ENCODE measurements around the gene BCAS3. TPM values are rescaled to one million over a fixed set of nuclear protein-coding genes. Genes with fewer than 3 reads are reported as not detected.
A peak's percentile ranks its signal among the peaks of the same experiment; 100 is the strongest.
"Not testable (repeated sequence)": the region's sequence is repeated elsewhere in the genome, so short reads cannot be mapped to it uniquely, and the experiment has no call there.

Gene BCAS3
- total RNA-seq, 1 experiment from 2014 or later: 9.3 TPM

DNA sequence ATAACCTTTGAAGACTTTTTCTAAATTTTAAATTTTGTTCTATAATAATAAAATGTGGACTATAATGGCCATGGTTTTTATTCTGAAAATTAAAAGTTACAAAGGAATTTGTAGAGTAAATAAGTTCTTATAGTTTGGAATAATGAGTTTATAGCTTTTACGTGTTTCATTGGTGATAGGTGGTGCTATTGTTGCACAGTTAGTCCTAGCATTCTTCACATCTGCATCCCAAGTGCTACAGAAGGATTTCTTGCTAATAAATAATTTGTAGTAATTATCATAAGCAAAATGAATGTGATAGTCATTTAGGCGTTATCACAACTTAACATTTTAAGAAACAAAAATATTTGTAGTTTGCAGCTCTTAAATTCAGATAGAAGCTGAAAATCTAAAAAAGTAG, 67.9 kb downstream of the BCAS3 start:
- DNase-seq (ENCODE audit: low read depth): peak; percentile 3

DNA sequence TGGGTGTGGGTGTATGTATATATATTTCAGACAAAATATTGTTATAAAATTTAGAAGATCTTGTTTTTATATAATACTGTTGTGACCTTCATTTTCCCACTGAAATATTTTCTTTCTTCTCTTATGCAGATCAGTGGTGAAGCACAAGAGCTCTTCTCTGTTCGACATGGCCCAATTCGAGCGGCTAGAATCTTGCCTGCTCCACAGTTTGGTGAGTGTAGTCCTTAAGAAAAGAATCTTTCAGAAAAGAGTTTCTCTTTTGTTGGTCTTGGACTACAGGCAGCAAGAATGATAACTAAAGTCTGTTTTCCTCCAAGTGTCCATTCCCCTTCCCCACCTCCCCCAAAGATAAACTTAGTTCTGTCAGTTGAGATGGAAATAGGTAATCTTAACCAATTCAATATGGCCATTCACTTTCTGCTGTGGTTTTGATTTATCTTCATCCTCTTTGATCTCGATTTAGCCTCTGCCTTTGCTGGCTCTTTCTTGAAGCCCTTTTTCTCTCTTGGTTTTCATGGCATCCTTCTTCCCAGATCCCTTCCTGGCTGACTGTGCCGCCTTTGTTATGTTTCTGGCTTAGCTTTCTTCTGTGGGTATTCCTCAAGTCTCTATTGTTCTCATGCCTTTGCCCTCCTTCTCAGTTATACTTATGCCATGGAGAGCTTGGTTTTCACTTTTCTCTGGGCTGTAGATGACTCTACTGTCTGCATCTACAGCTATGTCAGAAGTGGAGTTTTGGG, 69.6 kb downstream of the BCAS3 start:
- no peak for DNase-seq (ENCODE audit: low read depth)

DNA sequence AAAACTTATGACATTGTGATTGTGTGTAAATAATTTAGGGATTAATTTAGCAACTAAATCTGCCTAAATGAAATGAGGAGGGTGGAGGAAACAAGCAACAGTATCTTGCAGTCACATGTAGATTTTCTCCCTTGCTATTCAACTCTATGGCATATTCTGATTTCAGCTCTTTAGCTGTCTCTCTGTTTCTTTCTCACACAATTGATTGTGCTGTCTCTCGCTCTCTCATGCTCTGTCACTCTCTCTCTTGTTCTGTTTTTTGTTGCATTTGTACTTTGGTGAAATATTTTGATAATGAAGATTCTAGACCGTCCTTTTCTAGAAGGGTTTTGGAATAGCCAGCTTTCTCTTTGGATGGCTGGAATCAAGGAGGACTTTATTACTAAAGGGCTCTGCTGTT, 70.6 kb downstream of the BCAS3 start:
- no peak for DNase-seq (ENCODE audit: low read depth)

DNA sequence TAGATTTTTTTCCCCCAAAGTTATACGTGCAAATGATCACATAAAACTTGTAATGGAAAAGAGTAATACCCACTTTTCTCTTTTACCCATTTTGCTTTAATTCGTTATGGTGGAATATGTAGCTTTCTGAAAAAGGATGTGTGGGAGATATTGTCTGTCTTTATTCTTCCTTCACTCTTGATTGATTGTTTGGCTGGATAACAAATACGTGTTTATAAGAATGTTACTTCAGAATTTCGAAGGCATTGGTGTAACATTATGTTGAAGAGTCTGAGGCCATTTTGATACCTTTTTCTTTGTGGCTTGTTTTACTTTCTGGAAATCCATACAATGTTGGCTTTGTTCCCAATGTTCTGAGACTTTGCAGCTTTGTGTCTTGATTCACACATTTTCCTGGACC, 71.4 kb downstream of the BCAS3 start:
- DNase-seq (ENCODE audit: low read depth): no peak

DNA sequence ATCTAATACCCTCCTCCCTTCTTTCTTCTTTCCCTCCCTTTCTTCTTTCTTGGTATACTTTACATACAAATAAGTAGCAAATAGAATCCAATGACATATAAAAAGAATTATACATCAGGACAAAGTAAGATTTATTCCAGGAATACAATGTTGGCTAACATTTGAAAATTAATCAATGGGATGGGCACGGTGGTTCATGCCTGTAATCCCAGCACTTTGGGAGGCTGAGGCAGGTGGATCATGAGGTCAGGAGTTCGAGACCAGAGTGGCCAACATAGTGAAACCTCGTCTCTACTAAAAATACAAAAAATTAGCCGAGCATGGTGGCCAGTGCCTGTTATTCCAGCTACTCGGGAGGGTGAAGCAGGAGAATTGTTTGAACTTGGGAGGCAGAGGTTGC, 72.1 kb downstream of the BCAS3 start:
- DNase-seq (ENCODE audit: low read depth): no peak

DNA sequence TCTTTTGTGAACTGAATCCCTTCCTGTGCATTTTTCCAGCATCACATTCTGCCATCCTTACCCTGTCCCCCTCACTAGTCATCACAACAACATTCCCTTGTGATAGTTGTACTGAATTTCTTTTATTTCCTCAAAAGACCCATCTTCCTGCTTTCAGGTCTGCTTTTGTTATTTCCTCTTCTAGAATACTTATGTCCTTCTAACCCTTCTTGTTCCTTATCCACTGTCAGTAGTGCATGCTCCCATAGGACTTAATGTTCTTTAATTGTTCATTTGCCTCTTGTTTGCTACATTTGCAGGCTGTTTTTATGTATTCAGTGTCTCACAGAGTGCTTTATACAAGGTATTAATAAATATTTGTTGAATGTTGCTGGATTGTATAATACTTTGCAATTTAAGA, 73.0 kb downstream of the BCAS3 start:
- DNase-seq (ENCODE audit: low read depth): no peak

DNA sequence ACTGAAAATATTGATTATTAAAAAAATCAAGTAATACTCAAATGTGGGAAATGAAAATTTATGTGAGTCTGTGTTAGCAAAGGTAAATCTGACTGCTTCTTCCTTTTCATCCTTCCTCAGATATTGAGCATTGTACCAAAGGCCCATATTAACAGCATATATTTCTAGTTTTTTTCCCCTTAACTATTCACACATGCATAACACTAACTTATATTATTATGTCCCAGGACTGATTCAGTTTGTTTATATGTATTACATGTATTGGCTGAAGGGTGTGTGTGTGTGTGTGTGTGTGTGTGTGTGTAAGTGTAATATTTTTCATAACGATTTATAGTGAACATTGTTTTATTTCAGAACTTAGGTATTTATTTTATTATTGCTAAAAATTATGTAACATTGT, 74.2 kb downstream of the BCAS3 start:
- no peak for DNase-seq (ENCODE audit: low read depth)

DNA sequence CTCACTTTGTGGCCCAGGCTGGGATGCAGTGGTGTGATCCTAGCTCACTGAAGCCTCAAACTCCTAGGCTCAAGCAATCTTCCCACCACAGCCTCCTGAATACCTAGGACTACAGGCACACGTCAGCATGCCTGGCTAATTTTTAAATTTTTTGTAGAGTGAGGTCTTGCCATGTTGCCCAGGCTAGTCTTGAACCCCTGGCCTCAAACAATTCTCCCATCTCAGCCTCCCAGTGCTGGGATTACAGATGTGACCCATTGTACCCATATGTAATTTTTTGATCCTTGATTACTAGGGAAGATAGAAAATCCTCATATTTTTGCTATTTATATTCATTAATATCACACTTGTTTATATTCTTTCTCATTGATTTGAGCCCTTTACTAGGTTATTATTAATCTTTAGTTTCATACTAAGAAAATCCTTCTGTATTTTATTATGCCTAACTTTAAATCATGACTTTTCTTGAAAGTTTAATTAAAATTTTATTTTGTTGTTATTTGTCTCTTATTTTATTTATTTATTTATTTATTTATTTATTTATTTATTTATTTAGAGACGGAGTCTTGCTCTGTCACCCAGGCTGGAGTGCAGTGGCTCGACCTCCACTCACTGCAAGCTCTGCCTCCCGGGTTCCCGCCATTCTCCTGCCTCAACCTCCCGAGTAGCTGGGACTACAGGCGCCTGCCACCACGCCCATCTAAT, 75.4 kb downstream of the BCAS3 start:
- DNase-seq (ENCODE audit: low read depth): no peak

DNA sequence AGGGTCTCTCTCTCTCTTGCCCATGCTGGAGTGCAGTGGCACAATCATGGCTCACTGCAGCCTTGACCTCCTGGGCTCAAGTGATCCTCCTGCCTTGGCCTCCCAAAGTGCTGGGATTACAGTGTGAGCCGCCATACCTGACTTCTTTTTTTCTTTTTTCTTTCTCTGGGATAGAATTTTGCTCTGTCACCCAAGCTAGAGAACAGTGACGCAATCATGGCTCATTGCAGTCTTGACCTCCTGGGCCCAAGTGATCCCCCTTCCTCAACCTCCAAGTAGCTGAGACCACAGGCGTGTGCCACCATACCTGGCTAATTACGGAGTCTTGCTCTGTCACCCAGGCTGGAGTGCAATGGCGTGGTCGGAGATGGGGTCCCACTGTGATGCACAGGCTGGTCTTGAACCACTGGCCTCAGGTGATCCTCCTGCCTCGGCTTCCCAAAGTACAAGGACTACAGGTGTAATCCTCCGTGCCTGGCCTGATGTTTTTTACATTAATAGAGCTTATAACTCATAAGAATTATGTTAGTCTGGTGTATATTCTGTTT, 76.5 kb downstream of the BCAS3 start:
- no peak for DNase-seq (ENCODE audit: low read depth)

DNA sequence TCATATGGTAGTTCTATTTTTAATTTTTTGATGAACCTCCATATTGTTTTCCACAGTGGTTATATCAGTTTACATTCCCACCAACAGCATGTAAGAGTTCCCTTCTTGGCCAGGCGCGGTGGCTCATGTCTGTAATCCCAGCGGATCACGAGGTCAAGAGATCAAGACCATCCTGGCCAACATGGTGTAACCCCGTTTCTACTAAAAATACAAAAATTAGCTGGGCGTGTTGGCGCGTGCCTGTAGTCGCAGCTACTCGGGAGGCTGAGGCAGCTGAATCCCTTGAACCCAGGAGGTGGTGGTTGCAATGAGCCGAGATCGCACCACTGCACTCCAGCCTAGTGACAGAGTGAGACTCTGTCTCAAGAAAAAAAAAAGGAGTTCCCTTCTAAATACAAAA, 79.1 kb downstream of the BCAS3 start:
- DNase-seq (ENCODE audit: low read depth): not testable (repeated sequence)

DNA sequence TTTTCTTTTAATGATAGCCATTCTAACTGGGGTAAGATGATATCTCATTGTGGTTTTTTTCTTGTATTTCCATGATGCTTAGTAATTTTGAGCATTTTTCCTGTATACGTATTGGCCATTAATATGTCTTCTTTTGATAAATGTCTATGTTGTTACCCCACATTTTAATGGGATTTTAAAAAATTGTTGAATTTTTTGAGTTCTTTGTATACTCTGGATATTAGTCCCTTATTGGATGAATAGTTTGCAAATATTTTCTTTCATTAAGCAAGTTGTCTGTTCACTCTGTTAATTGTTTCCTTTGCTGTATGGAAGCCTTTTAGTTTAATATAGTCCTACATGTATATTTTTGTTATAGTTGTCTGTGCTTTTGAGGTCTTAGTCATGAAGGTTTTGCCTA, 79.8 kb downstream of the BCAS3 start:
- no peak for DNase-seq (ENCODE audit: low read depth)

DNA sequence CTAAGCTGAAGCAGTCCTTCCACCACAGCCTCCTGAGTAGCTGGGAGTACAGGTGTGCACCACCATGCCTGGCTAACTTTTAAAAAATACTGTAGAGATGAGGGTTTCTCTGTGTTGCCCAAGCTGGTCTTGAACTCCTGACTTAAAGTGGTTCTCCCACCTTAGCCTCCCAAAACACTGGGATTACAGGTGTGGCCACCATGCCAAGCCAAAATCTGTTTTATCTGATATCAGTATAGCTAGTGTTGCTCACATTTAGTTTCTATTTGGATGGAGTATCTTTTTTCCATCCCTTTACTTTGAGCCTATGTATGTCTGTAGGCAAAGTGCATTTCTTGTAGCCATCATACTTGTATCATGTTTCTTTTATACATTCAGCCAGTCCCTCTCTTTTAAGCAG, 82.1 kb downstream of the BCAS3 start:
- no peak for DNase-seq (ENCODE audit: low read depth)

DNA sequence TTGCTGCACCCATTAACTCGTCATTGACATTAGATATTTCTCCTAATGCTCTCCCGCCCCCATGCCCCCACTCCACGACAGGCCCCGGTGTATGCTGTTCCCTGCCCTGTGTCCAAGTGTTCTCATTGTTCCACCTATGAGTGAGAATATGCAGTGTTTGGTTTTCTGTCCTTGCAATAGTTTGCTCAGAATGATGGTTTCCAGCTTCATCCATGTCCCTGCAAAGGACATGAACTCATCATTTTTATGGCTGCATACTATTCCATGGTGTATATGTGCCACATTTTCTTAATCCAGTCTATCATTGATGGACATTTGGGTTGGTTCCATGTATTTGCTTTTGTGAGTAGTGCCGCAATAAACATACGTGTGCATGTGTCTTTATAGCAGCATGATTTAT, 83.7 kb downstream of the BCAS3 start:
- DNase-seq (ENCODE audit: low read depth): not testable (repeated sequence)

DNA sequence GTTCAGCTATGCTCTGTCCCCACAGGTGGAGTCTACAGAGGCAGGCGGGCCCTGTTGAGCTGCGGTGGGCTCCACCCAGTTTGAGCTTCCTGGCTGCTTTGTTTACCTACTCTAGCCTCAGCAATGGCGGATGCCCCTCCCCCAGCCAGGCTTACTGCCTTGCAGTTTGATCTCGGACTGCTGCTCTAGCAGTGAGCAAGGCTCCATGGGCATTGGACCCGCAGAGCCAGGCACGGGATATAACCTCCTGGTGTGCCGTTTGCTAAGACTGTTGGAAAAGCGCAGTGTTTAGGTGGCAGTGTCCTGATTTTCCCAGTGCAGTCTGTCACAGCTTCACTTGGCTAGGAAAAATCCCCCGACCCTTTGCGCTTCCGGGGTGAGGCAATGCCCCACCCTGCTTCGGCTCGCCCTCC, 89.1 kb downstream of the BCAS3 start:
- no peak for DNase-seq (ENCODE audit: low read depth)

DNA sequence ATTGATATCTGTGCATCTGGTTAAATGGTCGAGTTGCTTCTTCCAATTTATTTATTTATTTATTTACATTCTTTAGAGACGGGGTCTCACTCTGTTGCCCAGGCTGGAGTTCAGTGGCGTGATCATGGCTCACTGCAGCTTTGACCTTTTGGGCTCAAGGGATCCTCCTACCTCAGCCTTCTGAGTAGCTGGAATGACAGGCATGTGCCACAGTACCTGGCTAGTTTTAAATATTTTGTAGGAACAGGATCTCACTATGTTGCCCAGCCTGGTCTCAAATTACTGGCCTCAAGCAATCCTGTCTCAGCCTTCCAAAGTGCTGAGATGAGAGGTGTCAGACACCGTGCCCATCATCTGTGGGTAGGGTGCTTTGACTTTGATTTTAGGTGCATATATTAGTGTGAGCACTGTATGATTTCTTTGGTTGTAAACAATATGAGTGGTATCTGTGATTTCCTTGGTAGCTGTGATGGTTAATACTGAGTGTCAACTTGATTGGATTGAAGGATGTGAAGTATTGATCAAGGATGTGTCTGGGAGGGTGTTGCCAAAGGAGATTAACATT, 90.2 kb downstream of the BCAS3 start:
- DNase-seq (ENCODE audit: low read depth): no peak

DNA sequence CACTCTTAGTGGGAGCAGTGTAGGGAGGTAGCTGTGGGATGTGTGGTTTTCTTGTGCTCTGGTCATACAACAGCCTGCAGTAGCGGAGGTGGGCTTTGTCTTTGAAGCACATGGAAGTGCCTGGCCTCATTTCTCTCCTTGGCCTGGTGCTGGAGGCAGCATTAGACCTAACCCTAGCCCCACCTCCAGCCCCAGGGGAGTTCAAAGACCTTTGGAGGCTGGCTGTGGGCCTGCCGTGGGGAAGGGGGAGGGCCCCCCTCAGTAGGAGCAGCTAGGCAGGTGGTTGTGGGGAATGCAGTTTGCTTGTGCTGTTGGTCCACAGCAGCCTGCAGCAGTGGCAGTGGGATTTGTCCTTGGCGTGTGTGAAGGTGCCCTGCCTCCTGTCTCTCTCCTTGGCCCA, 91.7 kb downstream of the BCAS3 start:
- no peak for DNase-seq (ENCODE audit: low read depth)

DNA sequence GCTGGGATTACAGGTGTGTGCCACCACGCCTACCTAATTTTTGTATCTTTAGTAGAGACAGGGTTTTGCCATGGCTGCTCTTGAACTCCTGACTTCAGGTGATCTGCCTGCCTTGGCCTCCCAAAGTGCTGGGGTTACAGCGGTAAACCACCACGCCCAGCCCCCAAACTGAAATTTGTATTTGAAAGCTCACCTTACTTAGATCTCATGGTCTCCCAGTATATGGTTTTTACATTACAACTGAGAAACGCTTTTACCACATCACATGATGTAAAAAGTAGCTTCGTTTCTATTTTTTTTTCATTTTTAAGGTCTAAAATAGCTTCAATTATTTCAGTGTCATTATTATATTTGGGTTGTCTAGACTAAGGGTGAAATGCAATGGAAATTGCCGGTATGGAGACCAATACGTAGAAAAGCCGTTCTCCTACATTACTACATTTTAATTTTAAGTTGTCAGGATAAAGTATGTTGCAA, 93.3 kb downstream of the BCAS3 start:
- no peak for DNase-seq (ENCODE audit: low read depth)

DNA sequence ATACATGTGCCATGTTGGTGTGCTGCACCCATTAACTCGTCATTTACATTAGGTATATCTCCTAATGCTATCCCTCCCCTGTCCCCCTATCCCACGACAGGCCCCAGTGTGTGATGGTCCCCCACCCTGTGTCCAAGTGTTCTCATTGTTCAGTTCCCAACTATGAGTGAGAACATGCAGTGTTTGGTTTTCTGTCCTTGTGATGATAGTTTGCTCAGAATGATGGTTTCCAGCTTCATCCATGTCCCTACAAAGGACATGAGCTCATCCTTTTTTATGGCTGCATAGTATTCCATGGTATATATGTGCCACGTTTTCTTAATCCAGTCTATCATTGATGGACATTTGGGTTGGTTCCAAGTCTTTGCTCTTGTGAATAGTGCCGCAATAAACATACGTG, 94.0 kb downstream of the BCAS3 start:
- not testable (repeated sequence) for DNase-seq (ENCODE audit: low read depth)

DNA sequence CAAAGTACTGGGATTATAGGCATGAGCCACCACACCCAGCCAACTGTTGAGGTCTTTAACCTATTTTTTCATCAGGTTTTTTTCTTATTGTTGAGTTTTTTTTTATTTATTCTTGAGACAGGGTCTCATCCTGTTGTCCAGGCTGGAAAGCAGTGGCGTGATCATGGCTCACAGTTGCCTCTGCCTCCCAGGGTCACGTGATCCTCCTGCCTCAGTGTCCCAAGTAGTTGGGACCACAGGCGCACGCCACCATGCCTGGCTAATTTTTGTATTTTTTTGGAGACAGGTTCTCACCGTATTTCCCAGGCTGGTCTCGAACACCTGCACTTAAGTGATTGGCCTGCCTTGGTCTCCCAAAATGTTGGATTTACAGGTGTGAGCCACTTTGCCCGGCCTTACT, 95.9 kb downstream of the BCAS3 start:
- DNase-seq (ENCODE audit: low read depth): no peak

DNA sequence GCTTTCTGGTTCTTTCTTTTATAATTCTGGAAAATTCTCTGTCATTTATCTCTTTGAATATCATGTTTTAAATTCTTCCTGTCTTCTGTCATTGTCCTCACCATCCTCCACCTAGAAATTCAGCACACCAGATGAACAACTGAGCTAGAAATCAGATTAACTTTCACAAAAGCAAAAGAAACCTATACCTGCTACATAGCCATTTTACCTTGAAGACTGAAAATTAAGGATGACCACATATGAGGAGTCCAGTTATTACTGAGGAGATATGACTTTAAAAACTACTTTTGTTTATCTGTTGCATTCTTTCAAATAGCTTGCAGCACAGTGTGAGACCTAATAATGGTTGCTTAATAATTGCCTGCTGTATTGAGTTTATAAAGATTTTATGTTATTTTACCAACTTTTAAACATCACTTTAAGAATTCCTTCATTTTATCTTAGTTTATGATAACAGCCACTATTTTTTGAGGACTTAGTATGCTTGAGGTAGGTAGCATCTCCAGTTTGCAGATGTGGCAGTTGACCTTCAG, 104.3 kb downstream of the BCAS3 start:
- DNase-seq (ENCODE audit: low read depth): no peak

DNA sequence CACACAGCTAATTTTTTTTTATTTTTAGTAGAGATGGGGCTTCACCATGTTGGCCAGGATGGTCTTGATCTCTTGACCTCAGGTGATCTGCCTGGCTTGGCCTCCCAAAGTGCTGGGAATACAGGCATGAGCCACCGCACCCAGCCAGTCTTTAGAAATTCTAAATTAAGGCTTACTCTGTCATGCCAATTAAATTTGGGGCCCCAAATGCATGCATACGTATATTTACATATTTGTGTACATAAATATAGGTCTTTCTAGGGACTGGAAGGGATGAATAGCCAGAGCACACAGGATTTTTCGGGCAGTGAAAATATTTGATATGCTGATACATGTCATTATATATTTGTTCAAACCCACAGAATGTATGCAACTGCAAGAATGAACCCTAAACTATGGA, 105.1 kb downstream of the BCAS3 start:
- no peak for DNase-seq (ENCODE audit: low read depth)

DNA sequence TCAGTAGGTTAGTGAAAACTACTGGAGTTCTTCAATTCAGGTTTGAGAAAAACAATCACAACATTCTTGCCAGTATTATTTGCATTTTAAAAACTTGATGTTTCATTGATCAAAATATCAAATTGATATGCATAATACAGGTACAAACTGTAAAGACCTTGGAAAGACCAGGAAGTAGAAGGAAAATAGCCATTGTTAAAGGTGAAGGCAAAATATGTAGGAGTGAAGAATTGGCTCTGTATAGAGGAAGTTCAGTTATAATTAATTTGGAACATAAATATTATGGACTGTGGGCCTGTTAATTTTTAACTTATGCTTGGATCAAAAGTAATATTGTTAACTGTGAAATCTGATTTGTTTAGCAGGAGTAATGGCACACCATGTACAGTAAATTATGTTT, 112.6 kb downstream of the BCAS3 start:
- no peak for DNase-seq (ENCODE audit: low read depth)
